ENCODE results near the gene EIF5AL1. TPM values are rescaled to one million over a fixed set of nuclear protein-coding genes. Genes with fewer than 3 reads are reported as not detected.
"Not testable (repeated sequence)": the region's sequence is repeated elsewhere in the genome, so short reads cannot be mapped to it uniquely, and the experiment has no call there.

The EIF5AL1 gene
- total RNA-seq, 1 donor from 2014 or later = 1.1 TPM

GRCh38 chr10:79504483-79504882 is 7.8 kb upstream of the EIF5AL1 start:
- H3K27ac Mint-ChIP-seq (ENCODE audit: unreplicated experiment); H3K36me3 ChIP-seq (ENCODE audit: insufficient read depth, low read length); H3K9me3 ChIP-seq (ENCODE audit: insufficient read depth, low read depth, low read length); H3K4me3 Mint-ChIP-seq (ENCODE audit: unreplicated experiment); H3K9me3 Mint-ChIP-seq (ENCODE audit: unreplicated experiment); H3K9ac ChIP-seq (ENCODE audit: low read length); DNase-seq (ENCODE audit: low read depth); H3K79me2 ChIP-seq (ENCODE audit: insufficient read depth, low read length); FAIRE-seq; H3K27me3 ChIP-seq (ENCODE audit: insufficient read depth, low read length); H4K20me1 ChIP-seq (ENCODE audit: insufficient read depth, low read length); H2AFZ ChIP-seq (ENCODE audit: low read depth, low read length); H3K4me2 ChIP-seq (ENCODE audit: low read length); H3K4me1 ChIP-seq (ENCODE audit: insufficient read depth, low read length); H3K4me1 Mint-ChIP-seq (ENCODE audit: low read depth, unreplicated experiment); H3K27ac ChIP-seq (ENCODE audit: low read depth, low read length); H3K4me3 ChIP-seq (ENCODE audit: insufficient read depth, low read depth, low read length); H3K36me3 Mint-ChIP-seq (ENCODE audit: low read depth, unreplicated experiment): not testable (repeated sequence)
- peaks cover 48% of the 10 kb centered on the region for H3K27me3 Mint-ChIP-seq (ENCODE audit: low read depth, unreplicated experiment)

- not testable (repeated sequence) for H3K4me2 ChIP-seq (ENCODE audit: low read length); H3K4me3 Mint-ChIP-seq (ENCODE audit: unreplicated experiment); H3K4me1 ChIP-seq (ENCODE audit: insufficient read depth, low read length); H4K20me1 ChIP-seq (ENCODE audit: insufficient read depth, low read length); H3K4me3 ChIP-seq (ENCODE audit: insufficient read depth, low read depth, low read length); H3K4me1 Mint-ChIP-seq (ENCODE audit: low read depth, unreplicated experiment); H3K79me2 ChIP-seq (ENCODE audit: insufficient read depth, low read length); H3K9ac ChIP-seq (ENCODE audit: low read length); H3K9me3 ChIP-seq (ENCODE audit: insufficient read depth, low read depth, low read length); DNase-seq (ENCODE audit: low read depth); H3K27ac ChIP-seq (ENCODE audit: low read depth, low read length); H2AFZ ChIP-seq (ENCODE audit: low read depth, low read length); FAIRE-seq; H3K36me3 Mint-ChIP-seq (ENCODE audit: low read depth, unreplicated experiment); H3K36me3 ChIP-seq (ENCODE audit: insufficient read depth, low read length); H3K27me3 ChIP-seq (ENCODE audit: insufficient read depth, low read length); H3K9me3 Mint-ChIP-seq (ENCODE audit: unreplicated experiment); H3K27ac Mint-ChIP-seq (ENCODE audit: unreplicated experiment)
- peaks cover 46% of the 10 kb centered on the region for H3K27me3 Mint-ChIP-seq (ENCODE audit: low read depth, unreplicated experiment)
Measured at GRCh38 chr10:79505328-79505727, 7.0 kb upstream of the EIF5AL1 start.

- no peaks in the 10 kb centered on the region for H3K79me2 ChIP-seq (ENCODE audit: insufficient read depth, low read length)
- peaks cover 4% of the 10 kb centered on the region for H3K27me3 ChIP-seq (ENCODE audit: insufficient read depth, low read length)
- H3K27ac ChIP-seq (ENCODE audit: low read depth, low read length) = no peak overlapping the region
- FAIRE-seq (no peak), DNase-seq (ENCODE audit: low read depth) (no peak)
- H4K20me1 ChIP-seq (ENCODE audit: insufficient read depth, low read length) = no peaks in the 10 kb centered on the region
- no peak overlapping the region for H3K27ac Mint-ChIP-seq (ENCODE audit: unreplicated experiment)
- H3K36me3 ChIP-seq (ENCODE audit: insufficient read depth, low read length) = no peaks in the 10 kb centered on the region
- H2AFZ ChIP-seq (ENCODE audit: low read depth, low read length) = no peak overlapping the region
- no peak overlapping the region for H3K4me3 ChIP-seq (ENCODE audit: insufficient read depth, low read depth, low read length)
- peaks cover 5% of the 10 kb centered on the region for H3K4me1 Mint-ChIP-seq (ENCODE audit: low read depth, unreplicated experiment)
- H3K36me3 Mint-ChIP-seq (ENCODE audit: low read depth, unreplicated experiment) = no peaks in the 10 kb centered on the region
- TF ChIP-seq EZH2 (IDR thresholded peaks at IDR 0.05; ENCODE audit: insufficient read depth, low read length) (no peak), CTCF (IDR thresholded peaks at IDR 0.05; ENCODE audit: insufficient read depth, low read depth, low read length) (no peak)
- no peaks in the 10 kb centered on the region for H3K4me1 ChIP-seq (ENCODE audit: insufficient read depth, low read length)
- H3K9ac ChIP-seq (ENCODE audit: low read length) = no peak overlapping the region
- peaks cover 5% of the 10 kb centered on the region for H3K9me3 Mint-ChIP-seq (ENCODE audit: unreplicated experiment)
- no peaks in the 10 kb centered on the region for H3K9me3 ChIP-seq (ENCODE audit: insufficient read depth, low read depth, low read length)
- no peak overlapping the region for H3K4me2 ChIP-seq (ENCODE audit: low read length)
- peaks cover 45% of the 10 kb centered on the region for H3K27me3 Mint-ChIP-seq (ENCODE audit: low read depth, unreplicated experiment)
- H3K4me3 Mint-ChIP-seq (ENCODE audit: unreplicated experiment) = no peak overlapping the region
Measured at GRCh38 chr10:79505829-79506228, 6.5 kb upstream of the EIF5AL1 start.
